Anterior cingulate cortex (tissue), 58 donors: ENCODE data around the gene LCE7A.

Source experiments
- DNase-seq, 58 donors: peaks; one replicate each; lab custom pipeline; 2025; lab: John Stamatoyannopoulos, UW

The LCE7A gene

GRCh38 chr1:152859696-152860095 lies at the start of gene LCE7A:
TSS of gene LCE7A (plus strand) at chr1:152859996. CDS start at chr1:152860698, 702 bp downstream.
- DNase-seq, result no peak

GRCh38 chr1:152811050-152811449 lies 48.7 kb upstream of the LCE7A start:
- DNase-seq, result no peak

GRCh38 chr1:152811671-152812070 lies 48.1 kb upstream of the LCE7A start, which contains the start of gene LCE1B:
TSS of gene LCE1B (plus strand) at chr1:152811971. CDS start at chr1:152812447, 476 bp downstream.
- DNase-seq, result no peak

- no peak for DNase-seq
These were observed 42.5 kb upstream of the LCE7A start for GRCh38 chr1:152817309-152817708.

- DNase-seq, result no peak
These were observed 36.5 kb upstream of the LCE7A start for GRCh38 chr1:152823294-152823693.

- DNase-seq, result no peak
These were observed 34.8 kb upstream of the LCE7A start for GRCh38 chr1:152824964-152825363.

GRCh38 chr1:152827173-152827572 lies 32.6 kb upstream of the LCE7A start, which contains the start of gene LCE1A:
TSS of gene LCE1A (plus strand) at chr1:152827473. CDS start at chr1:152827473, 0 bp downstream.
- DNase-seq, result no peak

GRCh38 chr1:152836870-152837269 lies 22.9 kb upstream of the LCE7A start:
- DNase-seq, result no peak

GRCh38 chr1:152842556-152842955 lies 17.2 kb upstream of the LCE7A start, which contains the start of gene LCE6A:
TSS of gene LCE6A (plus strand) at chr1:152842856. CDS start at chr1:152843521, 665 bp downstream.
- DNase-seq, result no peak

- DNase-seq, result no peak
These were observed 4.1 kb upstream of the LCE7A start for GRCh38 chr1:152855661-152856060.

- no peak for DNase-seq
These were observed 1.7 kb upstream of the LCE7A start for GRCh38 chr1:152858062-152858461.

- no peak for DNase-seq
These were observed 333 bp downstream of the LCE7A start for GRCh38 chr1:152860129-152860528.

- no peak for DNase-seq
These were observed 1.6 kb downstream of the LCE7A start for GRCh38 chr1:152861374-152861773.

GRCh38 chr1:152864443-152864842 lies 4.6 kb downstream of the LCE7A start:
- DNase-seq, result no peak

- no peak for DNase-seq
These were observed 6.5 kb downstream of the LCE7A start for GRCh38 chr1:152866321-152866720.

GRCh38 chr1:152869808-152870419 lies 10.1 kb downstream of the LCE7A start:
- peak in 44 of 58 donors; percentile 0 to 64 (median 24) for DNase-seq

GRCh38 chr1:152870831-152871730 lies 11.3 kb downstream of the LCE7A start:
- peak in 4 of 58 donors; percentile 2 to 16 (median 9) for DNase-seq

GRCh38 chr1:152871731-152872126 lies 11.9 kb downstream of the LCE7A start:
- DNase-seq, result no peak

GRCh38 chr1:152873495-152873894 lies 13.7 kb downstream of the LCE7A start:
- DNase-seq, result no peak

- DNase-seq, result no peak
These were observed 17.0 kb downstream of the LCE7A start for GRCh38 chr1:152876827-152877226.

GRCh38 chr1:152878042-152878441 lies 18.2 kb downstream of the LCE7A start, which contains the start of gene SMCP:
TSS of gene SMCP (plus strand) at chr1:152878322. CDS start at chr1:152884423, 6,101 bp downstream.
- DNase-seq, result no peak
